GM23338 (cell line): ENCODE measurements around the gene KLHL25. TPM values are rescaled to one million over a fixed set of nuclear protein-coding genes. Genes with fewer than 3 reads are reported as not detected.

ENCODE experiments used
- ATAC-seq: fragments of 200-7000 bp; cut with Tn5 transposase; 3 replicates; pipeline ENCODE4 v1.9.1; 2020
- DNase-seq: peaks from one replicate; pipeline ENCODE4 v3.0.0-alpha.2; 2015; ENCODE audit warnings: low spot score
- H2AFZ ChIP-seq: fragments of 200-600 bp; sonication (generic); 2 replicates; pipeline ENCODE4 v1.8.0; 2016; ENCODE audit warnings: antibody characterized with exemption, mild to moderate bottlenecking, moderate library complexity
- H3F3A ChIP-seq: fragments of 200-600 bp; sonication (generic); replicated peaks from 2 replicates; pipeline ENCODE4 v1.8.0; 2017; ENCODE audit warnings: antibody characterized with exemption, mixed run types, low read depth
- H3K27ac ChIP-seq: fragments of 200-600 bp; sonication (generic); 2 replicates; pipeline ENCODE4 v1.6.1; 2016; ENCODE audit warnings: low read depth
- H3K27me3 ChIP-seq: fragments of 200-600 bp; sonication (generic); 2 replicates; pipeline ENCODE4 v1.8.0; 2016; ENCODE audit warnings: mild to moderate bottlenecking, mixed run types, moderate library complexity; ENCODE audit not compliant: insufficient read depth
- H3K36me3 ChIP-seq: fragments of 200-600 bp; sonication (generic); 2 replicates; pipeline ENCODE4 v1.8.0; 2016; ENCODE audit warnings: mild to moderate bottlenecking; ENCODE audit not compliant: insufficient read depth
- H3K4me1 ChIP-seq: fragments of 200-600 bp; sonication (generic); 2 replicates; pipeline ENCODE4 v1.8.0; 2016; ENCODE audit warnings: mild to moderate bottlenecking, moderate library complexity; ENCODE audit not compliant: insufficient read depth
- H3K4me2 ChIP-seq: fragments of 200-600 bp; sonication (generic); 2 replicates; pipeline ENCODE4 v1.7.1; 2017; ENCODE audit warnings: mixed run types
- H3K4me3 ChIP-seq: fragments of 200-600 bp; sonication (generic); 2 replicates; pipeline ENCODE4 v1.6.1; 2016; ENCODE audit warnings: mixed run types
- H3K79me2 ChIP-seq: fragments of 200-600 bp; sonication (generic); replicated peaks from 2 replicates; pipeline ENCODE4 v1.8.0; 2017; ENCODE audit warnings: mild to moderate bottlenecking; ENCODE audit not compliant: insufficient read depth
- H3K9me2 ChIP-seq: fragments of 200-600 bp; sonication (generic); 2 replicates; pipeline ENCODE4 v1.8.0; 2017; ENCODE audit not compliant: insufficient read depth
- H4K20me1 ChIP-seq: fragments of 200-600 bp; sonication (generic); replicated peaks from 2 replicates; pipeline ENCODE4 v1.8.0; 2017; ENCODE audit warnings: mild to moderate bottlenecking; ENCODE audit not compliant: insufficient read depth
- H3K27ac Mint-ChIP-seq: 2 replicates; pipeline ENCODE4 v1.8.0; 2020; ENCODE audit warnings: inconsistent platforms, mild to moderate bottlenecking, moderate library complexity, mixed read lengths
- H3K27me3 Mint-ChIP-seq: 3 replicates; pipeline ENCODE4 v1.8.0; 2022; ENCODE audit warnings: low read depth, mild to moderate bottlenecking, moderate library complexity, mixed read lengths, inconsistent platforms; ENCODE audit not compliant: insufficient read depth, poor library complexity
- H3K36me3 Mint-ChIP-seq: 3 replicates; pipeline ENCODE4 v1.8.0; 2021; ENCODE audit warnings: low read depth, mild to moderate bottlenecking, inconsistent platforms, moderate library complexity, mixed read lengths
- H3K4me1 Mint-ChIP-seq: 3 replicates; pipeline ENCODE4 v1.8.0; 2020; ENCODE audit warnings: mild to moderate bottlenecking, inconsistent platforms, mixed read lengths
- H3K4me3 Mint-ChIP-seq: 3 replicates; pipeline ENCODE4 v1.8.0; 2021; ENCODE audit warnings: moderate library complexity, mild to moderate bottlenecking, inconsistent platforms, mixed read lengths
- H3K9me3 Mint-ChIP-seq: 3 replicates; pipeline ENCODE4 v1.8.0; 2020; ENCODE audit warnings: moderate library complexity, mild to moderate bottlenecking, inconsistent platforms, mixed read lengths
- CREB1 ChIP-seq: fragments of 250-450 bp; sonication (Bioruptor Pico); IDR thresholded peaks from 2 replicates; pipeline ENCODE4 v1.5.0; 2020; ENCODE audit warnings: low read depth, mild to moderate bottlenecking, moderate library complexity
- CTCF ChIP-seq, 2 experiments: fragments of 200-600 bp in 1 of 2; sonication (generic) in 1 of 2; conservative IDR thresholded peaks; 2 replicates each; pipeline versions ENCODE4 v1.5.1 to v1.6.1; 2016 to 2017; ENCODE audit warnings: antibody characterized with exemption in 2 of 2, low read depth in 2 of 2, mild to moderate bottlenecking in 2 of 2, moderate library complexity in 1 of 2
- ETS1 ChIP-seq: IDR thresholded peaks from 2 replicates; pipeline ENCODE4 v1.6.1; 2016; ENCODE audit warnings: antibody characterized with exemption
- EZH2 ChIP-seq: fragments of 200-600 bp; sonication (generic); IDR thresholded peaks from one replicate; pipeline ENCODE4 v1.8.0; 2017; ENCODE audit warnings: antibody characterized with exemption, mild to moderate bottlenecking, low read depth; ENCODE audit not compliant: unreplicated experiment
- EZH2phosphoT487 ChIP-seq: fragments of 200-600 bp; sonication (generic); IDR thresholded peaks from one replicate; pipeline ENCODE4 v1.8.1; 2018; ENCODE audit warnings: antibody characterized with exemption; ENCODE audit not compliant: unreplicated experiment
- JUNB ChIP-seq: IDR thresholded peaks from one replicate; pipeline ENCODE4 v1.6.1; 2016; ENCODE audit warnings: antibody characterized with exemption; ENCODE audit not compliant: unreplicated experiment
- NANOG ChIP-seq: IDR thresholded peaks from 2 replicates; pipeline ENCODE4 v1.6.1; 2016; ENCODE audit warnings: antibody characterized with exemption, borderline replicate concordance
- POLR2AphosphoS5 ChIP-seq: IDR thresholded peaks from 2 replicates; pipeline ENCODE4 v1.6.1; 2016; ENCODE audit warnings: antibody characterized with exemption, low read depth
- REST ChIP-seq: IDR thresholded peaks from one replicate; pipeline ENCODE4 v1.6.1; 2018; ENCODE audit warnings: antibody characterized with exemption; ENCODE audit not compliant: unreplicated experiment
- STAT1 ChIP-seq: IDR thresholded peaks from one replicate; pipeline ENCODE4 v1.6.1; 2016; ENCODE audit warnings: antibody characterized with exemption; ENCODE audit not compliant: unreplicated experiment
- ZNF114 ChIP-seq: fragments of 250-450 bp; sonication (Bioruptor Pico); IDR thresholded peaks from 2 replicates; pipeline ENCODE4 v1.5.0; 2020; ENCODE audit warnings: mild to moderate bottlenecking, moderate library complexity
- ZNF331 ChIP-seq: fragments of 250-450 bp; sonication (Bioruptor Pico); IDR thresholded peaks from 2 replicates; pipeline ENCODE4 v1.5.0; 2020; ENCODE audit warnings: low read depth, mild to moderate bottlenecking, moderate library complexity
- ZNF462 ChIP-seq: fragments of 250-450 bp; sonication (Bioruptor Pico); IDR thresholded peaks from 2 replicates; pipeline ENCODE4 v1.5.0; 2020; ENCODE audit warnings: mild to moderate bottlenecking, moderate library complexity
- polyA plus RNA-seq: library from polyadenylated mRNA; unstranded; fragments of >200 nt; fragmentation: Nextera tagmentation; extraction: Ambion mirVana; gene quantifications from 2 replicates; pipeline ENCODE4 v1.2.1, GENCODE V29; 2016
- total RNA-seq: library from RNA; depleted of rRNA; stranded (reverse); fragments of >200 nt; shearing (Covaris generic); gene quantifications from 2 replicates; pipeline ENCODE4 v1.2.3, GENCODE V29; 2014

The KLHL25 gene
- total and polyA plus RNA-seq, 2 experiments from 2014 or later = 5.2 to 28.5 TPM

- Mint-ChIP-seq H3K27me3 (peaks cover 11% of the 10 kb centered on the region), H3K36me3 (peaks cover 28% of the 10 kb centered on the region), H3K9me3 (no peaks in the 10 kb centered on the region), H3K27ac (no peak overlapping the region), H3K4me1 (peaks cover 31% of the 10 kb centered on the region), H3K4me3 (no peak overlapping the region)
- peaks cover 15% of the 10 kb centered on the region for H3F3A ChIP-seq
- H3K36me3 ChIP-seq = no peaks in the 10 kb centered on the region; the same call in 1 of the 2 replicates
- H4K20me1 ChIP-seq = peaks cover 3% of the 10 kb centered on the region
- H3K79me2 ChIP-seq = no peaks in the 10 kb centered on the region
- H3K27me3 ChIP-seq = no peaks in the 10 kb centered on the region
- ATAC-seq = no peak
- no peak for DNase-seq
- H3K4me3 ChIP-seq = no peak overlapping the region
- H2AFZ ChIP-seq = no peak overlapping the region
- H3K27ac ChIP-seq = no peak overlapping the region
- H3K9me2 ChIP-seq = no peaks in the 10 kb centered on the region
- no peak for TF ChIP-seq STAT1
- no peak for TF ChIP-seq ZNF114 (CRISPR knock-in tag)
- TF ChIP-seq JUNB = no peak
- TF ChIP-seq POLR2AphosphoS5 = no peak
- TF ChIP-seq ZNF331 (CRISPR knock-in tag) = no peak
- TF ChIP-seq ZNF462 (CRISPR knock-in tag) = no peak
- no peak for TF ChIP-seq ETS1
- no peak for TF ChIP-seq EZH2phosphoT487
- TF ChIP-seq CREB1 = no peak
- TF ChIP-seq CTCF (conservative IDR thresholded peaks at IDR 0.05; ENCODE audit: low read depth in 2 of 2) = no peak
- no peak for TF ChIP-seq REST
- no peak for TF ChIP-seq NANOG
- no peak for TF ChIP-seq EZH2
- peaks cover 17% of the 10 kb centered on the region for H3K4me1 ChIP-seq
- H3K4me2 ChIP-seq = no peak overlapping the region
These were observed 38.2 kb downstream of the KLHL25 start for GRCh38 chr15:85756411-85757072.
